Measurements from ENCODE around the gene TEX38.
"Not testable (repeated sequence)": the region's sequence is repeated elsewhere in the genome, so short reads cannot be mapped to it uniquely, and the experiment has no call there.

Gene TEX38

DNA sequence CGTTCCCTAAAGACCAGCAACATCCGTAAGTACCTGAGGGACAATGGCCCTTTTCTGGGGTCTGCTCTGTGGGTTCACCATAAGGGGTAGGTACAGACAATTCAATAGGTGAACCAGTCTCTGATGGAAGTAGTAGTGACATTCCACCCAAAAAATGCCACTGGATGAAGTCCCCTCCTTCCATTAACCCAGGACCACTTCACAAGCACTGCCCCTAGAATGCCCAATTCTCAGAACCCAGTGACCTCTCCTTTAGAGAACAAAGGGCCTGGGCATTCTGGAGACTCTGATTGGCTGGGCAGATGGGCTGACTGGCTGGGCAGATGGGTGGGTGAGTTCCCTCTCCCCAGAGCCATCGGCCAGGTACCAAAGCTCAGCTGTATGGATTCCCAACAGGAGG is at the start of gene TEX38:
Gene TEX38, plus strand, starts transcription at position 301 of the 400 bp plus-strand sequence. Its CDS starts 81 bp downstream, at position 382.
- DNase-seq (ENCODE audit: low read depth, low spot score): no peak

DNA sequence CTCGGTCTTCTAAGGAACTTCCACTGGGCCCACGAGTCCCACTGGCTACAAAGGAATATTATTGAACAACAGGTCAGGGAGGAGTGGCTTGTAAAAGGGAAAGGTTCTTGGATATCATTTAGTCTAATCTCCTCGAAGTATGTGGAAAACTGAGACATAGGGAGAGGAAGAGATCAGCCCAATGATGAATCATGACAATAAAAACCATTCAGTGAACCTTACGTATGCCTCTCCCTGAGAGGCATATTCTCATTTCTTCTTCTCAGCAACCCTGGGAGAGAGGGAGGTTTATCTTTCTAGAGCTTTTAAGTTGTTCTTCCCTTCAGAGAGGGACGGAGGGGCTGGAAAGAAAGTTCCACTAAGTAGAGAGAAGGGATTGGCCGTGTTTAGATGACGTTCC is 49.7 kb upstream of the TEX38 start:
- DNase-seq (ENCODE audit: low read depth, low spot score): no peak

DNA sequence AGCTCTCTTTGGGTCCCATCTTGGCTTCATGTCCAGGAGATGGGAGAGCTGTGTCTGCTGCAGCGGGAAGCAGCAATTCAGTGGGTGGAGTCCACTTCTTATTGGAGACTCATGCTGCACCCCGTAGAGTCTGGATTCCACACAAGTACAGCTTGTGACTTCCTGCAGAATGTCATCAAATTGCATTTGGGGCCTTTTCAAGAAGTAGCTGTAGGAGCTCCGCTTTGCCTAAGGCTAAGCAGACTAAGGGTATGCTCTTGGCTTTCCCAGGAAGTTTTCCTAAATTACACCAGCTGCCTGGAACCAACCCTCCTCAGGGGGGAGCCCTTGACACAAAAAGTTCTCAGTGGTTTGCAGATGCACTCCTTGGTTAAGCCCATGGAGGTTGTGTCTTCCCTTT is 49.3 kb upstream of the TEX38 start:
- DNase-seq (ENCODE audit: low read depth, low spot score): no peak

DNA sequence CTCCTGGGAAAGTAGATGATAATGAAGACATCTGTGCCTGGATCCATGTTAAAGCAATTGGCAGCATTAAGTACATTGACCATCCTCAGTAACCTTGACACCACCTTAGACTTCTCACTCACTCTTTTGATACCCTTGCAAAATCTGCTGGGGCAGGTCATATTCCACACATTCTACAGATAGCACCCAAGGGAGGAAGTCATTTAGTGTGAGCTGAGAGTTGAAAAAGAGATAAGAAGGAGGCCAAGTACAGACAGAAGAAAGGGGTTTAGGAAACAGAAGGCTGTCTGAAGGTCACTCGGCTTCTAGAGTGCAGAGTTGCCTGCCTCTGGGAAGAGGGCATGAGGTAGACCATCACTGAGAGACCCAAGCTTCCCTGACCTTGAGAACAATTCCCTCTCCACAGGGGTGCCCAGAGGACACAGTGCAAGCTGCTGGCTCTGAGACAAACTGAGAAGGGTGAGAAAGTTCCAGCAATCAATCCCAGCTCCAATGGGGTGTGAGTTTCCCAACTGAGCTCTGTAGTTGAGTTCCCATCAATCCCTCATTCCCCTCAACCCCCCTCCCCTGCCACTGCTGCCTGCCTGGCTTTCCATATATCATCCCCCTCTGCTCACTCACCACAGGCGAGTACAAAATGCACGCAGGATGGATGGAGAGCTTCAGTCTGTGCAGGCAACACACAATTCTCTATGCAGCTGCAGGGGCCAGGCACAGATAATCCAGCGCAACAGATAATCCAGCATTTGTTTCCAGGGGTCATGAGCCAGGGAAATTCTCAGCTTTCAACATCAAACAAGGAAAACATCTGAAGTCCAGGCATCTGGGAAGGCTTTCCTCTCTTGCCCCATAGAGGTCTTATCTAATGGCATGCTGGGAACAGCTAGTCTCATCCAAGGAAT is 47.7 kb upstream of the TEX38 start:
- DNase-seq (ENCODE audit: low read depth, low spot score): no peak

DNA sequence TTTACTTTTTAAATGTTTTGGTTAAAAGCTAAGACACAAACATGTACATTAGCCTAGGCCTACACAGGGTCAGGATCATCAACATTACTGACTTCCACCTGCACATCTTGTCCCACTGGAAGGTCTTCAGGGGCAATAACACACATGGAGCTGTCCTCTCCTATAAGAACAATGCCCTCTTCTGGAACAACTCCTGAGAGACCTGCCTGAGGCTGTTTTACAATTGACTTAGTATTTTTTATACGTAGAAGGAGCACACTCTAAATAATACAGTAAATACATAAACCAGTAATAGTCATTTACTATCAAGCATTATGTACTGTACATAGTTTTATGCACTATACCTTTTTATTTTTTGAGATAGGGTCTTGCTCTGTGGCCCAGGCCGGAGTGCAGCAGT is 40.9 kb upstream of the TEX38 start:
- DNase-seq (ENCODE audit: low read depth, low spot score): no peak

DNA sequence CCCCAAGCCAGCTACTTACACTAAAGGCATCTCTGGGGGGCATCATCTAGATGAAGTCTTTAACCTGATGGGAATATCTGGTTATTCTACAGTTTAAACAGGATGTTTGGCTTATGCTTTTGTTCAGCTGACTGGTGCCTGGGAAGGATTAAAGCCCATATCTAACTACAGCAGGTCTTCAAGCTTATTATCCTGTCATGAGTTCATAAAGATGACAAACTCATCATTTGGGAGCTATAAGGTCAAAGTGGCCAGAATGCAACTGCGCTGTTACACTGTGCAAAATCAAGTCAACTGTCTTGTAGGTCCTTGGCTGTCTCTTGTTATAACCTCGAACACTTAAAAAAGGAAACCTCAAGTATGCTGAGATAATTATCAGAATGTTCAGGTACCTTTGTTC is 36.4 kb upstream of the TEX38 start:
- DNase-seq (ENCODE audit: low read depth, low spot score): no peak

DNA sequence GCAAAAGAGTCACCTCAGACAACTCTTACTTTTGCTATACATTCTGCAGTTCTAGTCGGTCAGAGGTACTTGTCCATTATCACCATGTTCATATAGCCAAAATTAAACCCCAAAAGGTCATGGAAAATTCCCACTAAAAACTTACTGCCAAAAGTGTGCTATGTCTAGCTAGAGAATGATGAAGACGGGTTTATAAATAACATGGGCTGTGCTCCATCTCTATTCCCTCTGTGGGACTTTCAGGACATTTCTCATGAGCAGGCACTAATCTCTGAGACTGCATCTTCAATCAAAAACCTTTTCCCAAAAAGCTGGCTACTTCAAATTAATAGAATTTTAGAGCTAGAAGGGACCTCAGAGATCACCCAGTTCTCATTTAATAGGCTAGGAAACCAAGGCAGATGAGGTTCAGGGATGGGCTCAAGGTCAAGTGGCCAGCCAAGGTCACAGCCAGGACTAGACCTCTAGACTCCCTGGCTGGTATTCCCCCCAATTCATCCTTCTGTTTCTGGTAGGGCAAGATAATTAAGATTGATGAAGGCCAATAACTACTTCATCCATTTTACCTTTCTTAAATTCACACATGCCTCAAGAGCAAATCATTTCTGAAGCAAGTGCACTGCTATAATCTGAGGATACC is 34.1 kb upstream of the TEX38 start:
- DNase-seq (ENCODE audit: low read depth, low spot score): no peak

DNA sequence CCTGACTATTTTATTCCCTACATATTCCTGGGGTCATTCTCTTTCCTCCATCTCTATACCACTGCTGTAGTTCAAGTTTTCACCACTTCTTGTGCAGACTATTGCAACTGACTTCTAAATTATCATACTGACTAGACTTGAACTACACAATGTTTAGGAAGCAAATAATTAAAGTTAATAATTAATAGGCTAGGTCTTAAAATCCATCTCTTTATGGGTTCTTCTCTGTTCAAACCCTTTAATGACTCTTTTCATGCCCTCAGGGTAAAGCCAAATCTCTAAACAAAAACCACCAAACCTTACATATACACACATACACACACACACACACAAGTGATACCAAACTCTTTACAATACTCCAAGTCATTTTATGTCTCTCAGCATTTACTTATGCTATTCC is 32.7 kb upstream of the TEX38 start:
- no peak for DNase-seq (ENCODE audit: low read depth, low spot score)

DNA sequence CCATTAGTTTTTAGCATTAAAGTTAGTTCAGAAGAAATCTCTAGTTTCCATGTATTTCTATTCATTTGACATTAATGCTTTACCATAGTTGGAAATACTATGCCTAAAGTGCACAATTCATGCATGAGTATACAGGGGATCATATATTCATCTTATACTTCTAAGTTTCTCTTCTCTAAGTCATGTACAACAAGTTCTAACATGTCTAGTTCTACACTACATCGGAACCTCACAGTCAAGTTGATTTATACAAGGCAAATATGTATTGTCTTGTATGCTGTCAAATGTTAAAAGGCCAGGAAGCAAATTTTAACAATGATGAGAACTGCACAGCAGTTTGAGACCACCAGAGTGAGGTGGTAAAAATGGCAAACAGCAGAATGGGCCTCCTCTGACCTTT is 32.1 kb upstream of the TEX38 start:
- no peak for DNase-seq (ENCODE audit: low read depth, low spot score)

DNA sequence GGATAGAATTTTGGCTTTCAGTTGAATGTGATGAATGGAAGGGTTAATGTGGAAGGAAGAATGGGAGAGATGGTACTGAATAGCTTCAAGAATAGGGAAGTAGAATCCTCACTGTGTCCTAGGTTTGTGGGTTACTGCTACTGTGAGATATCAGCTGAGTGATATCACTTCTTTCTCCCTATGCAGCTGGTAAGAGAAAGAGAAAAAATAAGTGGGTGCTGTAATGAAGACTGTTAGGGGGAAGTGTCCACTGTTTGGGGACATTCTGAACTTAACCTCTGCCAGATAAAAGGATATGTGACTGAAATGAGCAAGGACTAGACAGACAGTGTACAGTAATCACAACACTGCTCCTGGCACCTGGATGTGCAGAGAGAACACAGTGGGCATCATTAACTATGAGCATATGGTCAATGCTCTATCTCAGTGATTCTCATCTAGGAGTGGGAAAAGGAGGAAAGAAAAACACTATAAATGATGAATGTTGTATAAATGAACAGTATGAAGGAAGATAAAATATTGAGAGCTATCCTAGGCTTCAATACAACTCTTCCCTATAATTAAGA is 29.5 kb upstream of the TEX38 start:
- no peak for DNase-seq (ENCODE audit: low read depth, low spot score)

DNA sequence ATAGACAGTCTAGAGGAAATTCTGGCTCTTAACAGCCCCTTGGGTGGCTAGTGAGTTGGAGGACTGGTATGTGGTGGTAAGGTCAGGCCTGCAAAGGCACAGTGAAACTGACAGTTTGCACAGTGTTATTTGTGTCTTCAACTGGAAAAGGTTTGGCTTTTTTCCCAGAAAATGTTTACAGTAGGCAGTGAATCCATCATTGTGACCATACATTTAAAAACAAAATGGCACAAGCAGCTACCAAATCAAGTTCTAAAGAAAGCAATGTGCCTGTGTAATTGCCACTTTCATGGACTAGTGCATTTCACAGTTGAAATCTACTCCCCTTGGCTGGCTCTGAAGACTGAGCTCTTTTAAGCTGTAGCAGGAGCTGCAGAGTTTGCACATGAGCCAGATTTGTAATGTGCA is 28.3 kb upstream of the TEX38 start:
- no peak for DNase-seq (ENCODE audit: low read depth, low spot score)

DNA sequence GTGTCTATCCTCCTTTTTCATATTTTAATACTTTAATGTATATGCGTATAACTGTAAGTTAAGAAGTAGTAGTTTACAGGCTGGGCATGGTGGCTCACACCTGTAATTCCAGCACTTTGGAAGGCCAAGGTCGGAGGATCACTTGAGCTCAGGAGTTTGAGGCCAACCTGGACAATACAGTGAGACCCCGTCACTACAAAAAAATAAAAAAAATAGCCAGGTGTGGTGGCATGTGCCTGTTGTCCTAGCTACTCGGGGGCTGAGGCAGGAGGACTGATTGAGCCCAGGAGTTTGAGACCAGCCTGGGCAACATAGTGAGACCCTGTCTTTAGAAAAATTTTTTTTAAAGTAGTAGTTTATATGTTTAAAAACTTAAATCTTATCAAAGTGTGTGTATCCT is 25.8 kb upstream of the TEX38 start:
- no peak for DNase-seq (ENCODE audit: low read depth, low spot score)

DNA sequence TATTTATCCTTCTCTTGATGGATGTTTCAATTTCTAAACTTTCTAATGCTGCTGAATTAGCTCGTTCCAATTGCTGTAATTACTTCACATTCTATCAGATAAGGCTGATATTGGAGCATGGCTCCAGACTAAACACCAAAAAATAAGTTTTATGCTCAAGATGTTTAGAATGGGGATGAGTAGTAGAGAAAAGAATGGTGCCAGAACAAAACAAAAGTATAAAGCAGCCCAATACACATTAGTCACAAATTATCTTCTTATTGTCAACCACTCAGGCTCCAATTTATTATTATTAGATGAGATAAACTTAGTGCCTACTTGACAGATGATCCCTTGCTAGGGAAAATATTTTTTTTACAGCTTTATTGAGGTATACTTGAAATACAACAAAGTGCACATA is 25.3 kb upstream of the TEX38 start:
- no peak for DNase-seq (ENCODE audit: low read depth, low spot score)

DNA sequence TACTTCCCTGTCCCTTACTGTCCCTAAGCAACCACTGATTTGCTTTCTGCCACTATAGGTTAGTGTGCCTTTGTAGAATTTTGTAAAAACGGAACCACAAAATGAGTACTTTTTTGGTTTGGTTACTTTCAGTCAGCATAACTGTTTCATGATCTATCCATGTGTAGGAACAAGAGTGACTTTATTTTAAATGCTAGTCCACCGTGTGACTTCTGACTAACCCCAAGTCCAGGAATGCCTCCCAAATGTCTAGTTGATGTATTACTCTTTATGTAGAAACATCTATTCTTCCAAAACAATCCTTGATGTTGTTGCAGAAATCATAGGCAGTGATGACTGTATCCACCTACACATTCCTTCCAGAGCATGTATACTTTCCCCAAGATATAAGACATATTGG is 24.8 kb upstream of the TEX38 start:
- DNase-seq (ENCODE audit: low read depth, low spot score): no peak

DNA sequence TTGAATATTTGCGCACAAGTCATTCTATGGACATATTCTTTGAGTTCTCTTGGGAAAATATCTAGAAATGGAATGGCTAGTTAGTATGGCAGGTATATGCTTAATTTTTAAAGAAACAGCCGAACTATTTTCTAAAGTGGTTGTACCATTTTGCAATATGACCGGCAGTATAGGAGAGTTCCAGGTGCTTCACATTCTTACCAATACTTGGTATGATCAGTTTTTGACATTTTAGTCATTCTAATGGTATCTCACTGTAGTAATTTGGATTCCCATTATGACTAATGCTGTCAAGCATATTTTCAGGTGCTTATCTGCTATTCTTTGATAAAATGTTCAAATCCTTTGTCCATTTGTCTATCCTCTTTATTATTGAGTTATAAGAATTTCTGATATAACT is 24.0 kb upstream of the TEX38 start:
- DNase-seq (ENCODE audit: low read depth, low spot score): no peak

DNA sequence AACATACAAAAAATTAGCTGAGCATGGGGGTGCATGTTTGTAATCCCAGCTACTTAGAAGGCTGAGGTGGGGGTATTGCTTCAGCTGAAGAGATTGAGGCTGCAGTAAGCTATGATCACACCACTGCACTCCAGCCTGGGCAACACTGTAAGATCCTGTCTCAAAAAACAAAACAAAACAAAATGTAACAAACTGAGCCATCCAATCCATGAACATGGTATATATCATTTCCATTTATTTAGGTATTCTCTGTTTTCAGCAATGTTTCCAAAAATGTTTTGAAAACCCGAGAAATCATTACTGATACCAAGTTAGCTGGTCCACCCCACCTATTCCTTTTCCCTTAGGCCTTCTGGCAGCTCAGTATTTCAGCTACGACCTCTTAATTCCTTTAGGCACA is 21.9 kb upstream of the TEX38 start:
- DNase-seq (ENCODE audit: low read depth, low spot score): no peak

DNA sequence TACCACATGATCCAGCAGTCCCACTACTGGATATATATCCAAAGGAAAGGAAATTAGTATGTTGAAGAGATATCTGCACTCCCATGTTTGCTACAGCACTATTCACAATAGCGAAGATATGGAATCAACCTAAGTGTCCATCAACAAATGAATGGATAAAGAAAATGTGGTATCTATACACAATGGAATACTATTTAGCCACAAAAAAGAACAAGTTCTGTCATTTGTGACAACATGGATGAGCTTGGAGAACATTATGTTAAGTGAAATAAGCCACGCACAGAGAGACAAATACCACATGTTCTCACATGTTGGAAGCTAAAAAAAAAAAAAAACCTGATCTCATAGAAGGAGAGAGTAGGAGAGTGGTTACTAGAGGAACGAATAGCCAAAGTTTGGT is 21.2 kb upstream of the TEX38 start:
- no peak for DNase-seq (ENCODE audit: low read depth, low spot score)

DNA sequence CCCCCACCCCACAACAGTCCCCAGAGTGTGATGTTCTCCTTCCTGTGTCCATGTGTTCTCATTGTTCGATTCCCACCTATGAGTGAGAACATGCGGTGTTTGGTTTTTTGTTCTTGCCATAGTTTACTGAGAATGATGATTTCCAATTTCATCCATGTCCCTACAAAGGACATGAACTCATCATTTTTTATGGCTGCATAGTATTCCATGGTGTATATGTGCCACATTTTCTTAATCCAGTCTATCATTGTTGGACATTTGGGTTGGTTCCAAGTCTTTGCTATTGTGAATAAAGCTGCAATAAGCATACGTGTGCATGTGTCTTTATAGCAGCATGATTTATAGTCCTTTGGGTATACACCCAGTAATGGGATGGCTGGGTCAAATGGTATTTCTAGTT is 20.5 kb upstream of the TEX38 start:
- not testable (repeated sequence) for DNase-seq (ENCODE audit: low read depth, low spot score)

DNA sequence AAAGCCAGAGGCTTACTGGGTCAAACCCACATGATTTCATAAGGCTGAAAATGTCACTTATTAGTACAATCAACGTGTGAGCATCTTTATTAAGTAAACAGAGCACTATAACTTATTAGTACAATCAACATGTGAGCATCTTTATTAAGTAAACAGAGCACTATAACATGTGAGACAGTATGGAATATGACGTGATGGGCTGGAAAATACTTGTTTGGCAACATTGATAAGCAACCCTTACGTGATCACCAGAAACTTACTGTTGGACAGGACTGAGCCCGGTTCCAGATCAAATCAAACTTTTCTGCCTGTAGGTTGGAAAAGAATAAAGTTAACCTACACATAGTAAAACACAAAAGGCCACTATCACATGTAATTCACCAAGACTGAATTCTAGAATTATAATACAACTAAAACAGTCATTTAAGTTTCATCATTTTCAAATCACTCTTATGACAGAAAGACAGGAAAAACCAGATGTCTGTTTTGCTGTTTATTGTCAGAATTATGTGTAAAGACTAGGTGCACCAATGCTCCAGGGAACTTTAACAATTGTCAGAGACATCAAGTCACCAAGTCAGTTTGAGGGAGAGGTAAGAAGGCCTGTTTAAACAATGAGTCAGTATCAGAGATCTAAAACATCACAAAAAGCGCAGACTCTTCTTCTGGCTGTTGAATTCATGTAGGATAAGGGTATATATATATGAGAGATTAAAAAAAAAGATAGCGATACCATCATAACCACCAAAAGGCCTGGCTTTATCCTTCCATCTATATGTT is 19.1 kb upstream of the TEX38 start:
- no peak for DNase-seq (ENCODE audit: low read depth, low spot score)

DNA sequence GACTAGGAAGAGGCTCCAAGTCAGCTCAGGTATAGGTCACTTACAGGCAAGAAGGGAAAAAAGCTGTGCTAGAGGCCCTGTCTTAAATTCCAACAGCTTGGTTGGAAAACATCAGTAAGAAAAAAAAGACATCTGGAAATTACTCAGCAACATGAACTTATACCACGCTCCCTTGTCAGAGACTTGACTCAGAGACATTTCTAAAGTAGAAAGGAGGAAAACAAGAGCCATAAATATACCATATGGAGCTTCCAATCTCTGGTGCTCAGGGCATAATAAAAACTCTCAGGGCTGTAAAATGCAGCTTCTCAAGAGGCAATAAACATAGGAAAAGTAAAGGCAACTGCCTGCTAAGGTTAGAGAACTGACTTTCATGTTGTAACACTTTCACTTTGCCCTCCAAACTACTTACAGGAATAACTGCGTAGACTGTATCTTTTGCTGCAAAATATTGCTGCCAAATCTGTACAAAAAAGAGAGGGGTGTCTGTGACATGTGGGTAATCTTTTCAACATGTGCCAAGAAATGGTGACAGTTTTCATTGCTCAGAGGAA is 18.2 kb upstream of the TEX38 start:
- no peak for DNase-seq (ENCODE audit: low read depth, low spot score)

DNA sequence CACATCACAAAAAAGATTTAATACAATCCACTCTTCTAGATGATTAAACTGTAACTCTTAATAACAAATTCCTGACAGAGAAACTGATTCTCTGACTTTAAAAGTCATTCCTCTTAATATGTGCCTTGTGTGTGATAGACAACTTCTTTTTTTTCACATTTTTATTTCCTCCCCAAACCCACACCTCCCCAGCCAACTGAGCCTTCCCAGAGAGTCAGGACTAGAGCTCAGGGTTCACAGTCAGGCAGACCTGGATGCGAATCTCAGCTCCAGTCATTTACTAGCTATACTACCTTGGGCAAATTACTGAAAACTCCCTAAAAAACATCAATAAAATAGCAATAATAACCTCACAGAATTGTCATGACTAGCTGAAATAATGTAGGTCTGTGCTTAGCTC is 17.6 kb upstream of the TEX38 start:
- DNase-seq (ENCODE audit: low read depth, low spot score): no peak

DNA sequence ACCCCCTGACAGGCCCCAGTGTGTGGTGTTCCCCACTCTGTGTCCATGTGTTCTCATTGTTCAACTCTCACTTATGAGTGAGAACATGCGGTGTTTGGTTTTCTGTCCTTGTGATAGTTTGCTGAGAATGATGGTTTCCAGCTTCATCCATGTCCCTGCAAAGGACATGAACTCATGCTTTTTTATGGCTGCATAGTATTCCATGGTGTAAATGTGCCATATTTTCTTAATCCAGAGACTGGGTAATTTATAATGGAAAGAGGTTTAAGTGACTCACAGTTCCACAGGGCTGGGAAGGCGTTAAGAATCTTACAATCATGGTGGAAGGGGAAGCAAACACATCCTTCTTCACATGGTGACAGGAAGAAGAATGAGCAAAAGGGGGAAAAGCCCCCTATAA is 17.0 kb upstream of the TEX38 start:
- not testable (repeated sequence) for DNase-seq (ENCODE audit: low read depth, low spot score)
